ENCODE measurements around the gene FAM81A.

GRCh38 chr15:59561547-59561946 lies 123.6 kb downstream of the FAM81A start:
- TF ChIP-seq CTCF (IDR thresholded peaks at IDR 0.05) (no peak), EZH2 (IDR thresholded peaks at IDR 0.05) (no peak)
